ENCODE data around the gene CDK19. TPM values are rescaled to one million over a fixed set of nuclear protein-coding genes. Genes with fewer than 3 reads are reported as not detected.

Gene CDK19
- total RNA-seq, 6 experiments from 2014 or later: 18.6 to 22.4 (median 20.0) TPM

DNA sequence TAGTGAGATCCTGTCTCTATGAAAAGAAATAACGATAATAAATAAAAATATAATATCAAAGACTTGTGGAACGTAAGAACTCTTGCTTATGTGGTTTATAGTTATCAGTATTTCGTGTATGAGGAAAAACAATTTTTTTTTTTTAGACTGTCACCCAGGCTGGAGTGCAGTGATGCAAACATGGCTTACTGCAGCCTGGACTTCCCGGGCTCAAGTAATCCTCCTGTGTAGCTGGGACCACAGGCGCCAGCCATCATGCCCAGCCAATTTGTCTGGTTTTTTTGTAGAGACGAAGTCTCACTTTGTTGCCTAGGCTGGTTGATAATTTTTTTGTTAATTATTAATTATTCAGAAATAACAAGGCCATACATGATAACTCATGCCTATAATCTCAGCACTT is 18.6 kb upstream of the CDK19 start:
- peaks cover 2% of the 10 kb centered on the region for H3K27me3 Mint-ChIP-seq (ENCODE audit: insufficient read depth)
- no peak for DNase-seq
- H3K9me3 Mint-ChIP-seq: no peaks in the 10 kb centered on the region
- H3K4me3 Mint-ChIP-seq: no peak overlapping the region
- no peak overlapping the region for H3K27ac Mint-ChIP-seq
- H3K4me1 Mint-ChIP-seq (ENCODE audit: low read depth): no peaks in the 10 kb centered on the region; the same call in 1 of the 2 replicates
- no peaks in the 10 kb centered on the region for H3K36me3 Mint-ChIP-seq (ENCODE audit: low read depth)
- TF ChIP-seq, protein P1, sequence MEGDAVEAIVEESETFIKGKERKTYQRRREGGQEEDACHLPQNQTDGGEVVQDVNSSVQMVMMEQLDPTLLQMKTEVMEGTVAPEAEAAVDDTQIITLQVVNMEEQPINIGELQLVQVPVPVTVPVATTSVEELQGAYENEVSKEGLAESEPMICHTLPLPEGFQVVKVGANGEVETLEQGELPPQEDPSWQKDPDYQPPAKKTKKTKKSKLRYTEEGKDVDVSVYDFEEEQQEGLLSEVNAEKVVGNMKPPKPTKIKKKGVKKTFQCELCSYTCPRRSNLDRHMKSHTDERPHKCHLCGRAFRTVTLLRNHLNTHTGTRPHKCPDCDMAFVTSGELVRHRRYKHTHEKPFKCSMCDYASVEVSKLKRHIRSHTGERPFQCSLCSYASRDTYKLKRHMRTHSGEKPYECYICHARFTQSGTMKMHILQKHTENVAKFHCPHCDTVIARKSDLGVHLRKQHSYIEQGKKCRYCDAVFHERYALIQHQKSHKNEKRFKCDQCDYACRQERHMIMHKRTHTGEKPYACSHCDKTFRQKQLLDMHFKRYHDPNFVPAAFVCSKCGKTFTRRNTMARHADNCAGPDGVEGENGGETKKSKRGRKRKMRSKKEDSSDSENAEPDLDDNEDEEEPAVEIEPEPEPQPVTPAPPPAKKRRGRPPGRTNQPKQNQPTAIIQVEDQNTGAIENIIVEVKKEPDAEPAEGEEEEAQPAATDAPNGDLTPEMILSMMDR (IDR thresholded peaks at IDR 0.05): no peak

DNA sequence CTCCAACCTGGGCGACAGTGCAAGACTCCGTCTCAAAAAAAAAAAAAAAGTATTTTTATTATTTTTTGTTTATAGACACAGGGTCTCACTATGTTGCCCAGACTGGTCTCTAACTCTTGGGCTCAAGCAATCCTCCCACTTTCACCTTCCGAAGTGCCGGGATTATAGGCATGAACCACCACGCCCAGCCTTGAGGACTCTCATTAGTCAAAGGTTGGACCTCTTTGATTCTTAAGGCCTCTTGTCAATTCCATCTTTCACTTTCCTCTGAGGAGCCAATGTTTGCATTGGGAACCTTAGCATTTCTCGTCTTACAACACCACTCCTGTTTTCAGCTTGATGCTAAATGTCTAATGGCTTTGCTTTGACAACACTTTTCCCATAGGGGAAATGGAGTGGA is 16.1 kb upstream of the CDK19 start:
- no peaks in the 10 kb centered on the region for H3K9me3 Mint-ChIP-seq
- H3K4me1 Mint-ChIP-seq (ENCODE audit: low read depth): peaks cover 15% of the 10 kb centered on the region
- TF ChIP-seq, protein P1 (IDR thresholded peaks at IDR 0.05): no peak
- H3K27ac Mint-ChIP-seq: no peak overlapping the region
- H3K27me3 Mint-ChIP-seq (ENCODE audit: insufficient read depth): no peaks in the 10 kb centered on the region; the same call in 1 of the 2 replicates
- DNase-seq: no peak
- no peak overlapping the region for H3K4me3 Mint-ChIP-seq
- H3K36me3 Mint-ChIP-seq (ENCODE audit: low read depth): no peaks in the 10 kb centered on the region

DNA sequence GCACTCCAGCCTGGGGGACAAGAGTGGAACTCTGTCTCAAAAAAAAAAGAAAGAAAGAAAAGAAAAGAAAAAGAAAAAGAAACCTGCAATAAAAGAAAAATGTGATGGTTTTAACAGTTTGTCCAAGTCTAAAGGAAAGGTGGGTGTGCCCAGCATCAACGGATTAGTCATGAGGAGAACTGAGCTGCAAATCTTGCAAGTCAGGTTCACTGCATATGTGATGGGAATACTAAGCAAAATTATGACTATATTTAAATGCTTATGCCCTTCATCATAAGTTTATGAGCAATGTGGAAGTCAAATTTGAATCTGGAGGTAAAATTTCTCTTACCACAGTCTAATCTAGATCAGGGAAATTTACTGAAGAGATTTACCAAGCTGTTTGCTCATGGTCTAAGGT is 13.1 kb upstream of the CDK19 start:
- H3K27me3 Mint-ChIP-seq (ENCODE audit: insufficient read depth): no peaks in the 10 kb centered on the region; the same call in 1 of the 2 replicates
- no peak for DNase-seq
- no peaks in the 10 kb centered on the region for H3K36me3 Mint-ChIP-seq (ENCODE audit: low read depth)
- H3K9me3 Mint-ChIP-seq: no peaks in the 10 kb centered on the region
- H3K27ac Mint-ChIP-seq: no peak overlapping the region
- TF ChIP-seq, protein P1 (IDR thresholded peaks at IDR 0.05): no peak
- peaks cover 17% of the 10 kb centered on the region for H3K4me1 Mint-ChIP-seq (ENCODE audit: low read depth)
- no peak overlapping the region for H3K4me3 Mint-ChIP-seq

DNA sequence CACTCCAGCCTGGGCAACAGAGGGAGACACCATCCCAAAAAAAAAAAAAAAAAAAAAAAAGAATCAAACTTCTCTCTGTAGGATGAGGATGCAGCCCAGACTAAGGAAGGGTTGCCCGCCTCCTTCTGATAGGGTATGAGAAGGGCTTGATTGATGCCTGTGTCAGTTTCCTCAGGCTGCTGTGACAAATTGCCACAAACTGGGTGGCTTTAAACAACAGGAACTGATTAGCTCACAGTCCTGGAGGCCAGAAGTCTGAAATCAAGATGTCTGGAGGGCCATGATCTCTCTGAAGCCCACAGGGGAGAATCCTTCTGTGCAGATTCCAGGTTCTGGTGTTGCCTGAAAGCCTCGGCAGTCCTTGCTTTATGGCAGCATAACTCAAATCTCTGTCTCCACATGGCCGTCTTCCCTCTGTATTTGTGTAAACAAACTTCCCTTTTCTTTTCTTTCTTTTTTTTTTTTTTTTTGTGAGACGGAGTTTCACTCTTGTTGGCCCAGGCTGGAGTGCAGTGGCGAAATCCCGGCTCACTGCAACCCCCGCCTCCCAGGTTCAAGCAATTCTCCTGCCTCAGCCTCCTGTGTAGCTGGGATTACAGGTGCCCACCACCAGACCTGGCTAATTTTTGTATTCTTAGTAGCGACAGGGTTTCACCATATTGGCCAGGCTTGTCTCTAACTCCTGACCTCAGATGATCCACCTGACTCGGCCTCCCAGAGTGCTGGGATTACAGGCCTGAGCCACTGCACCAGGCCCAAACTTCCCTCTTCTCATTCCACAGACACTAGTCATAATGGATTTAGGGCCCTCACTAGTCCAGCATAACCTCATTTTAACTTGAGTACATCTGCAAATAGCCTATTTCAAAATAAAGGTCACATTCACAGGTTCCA is 11.2 kb upstream of the CDK19 start:
- H3K9me3 Mint-ChIP-seq: no peaks in the 10 kb centered on the region
- no peak for DNase-seq
- H3K4me1 Mint-ChIP-seq (ENCODE audit: low read depth): peaks cover 29% of the 10 kb centered on the region
- no peaks in the 10 kb centered on the region for H3K36me3 Mint-ChIP-seq (ENCODE audit: low read depth)
- TF ChIP-seq, protein P1 (IDR thresholded peaks at IDR 0.05): no peak
- no peak overlapping the region for H3K27ac Mint-ChIP-seq
- H3K27me3 Mint-ChIP-seq (ENCODE audit: insufficient read depth): no peaks in the 10 kb centered on the region; the same call in 1 of the 2 replicates
- H3K4me3 Mint-ChIP-seq: no peak overlapping the region; the same call in 1 of the 2 replicates

DNA sequence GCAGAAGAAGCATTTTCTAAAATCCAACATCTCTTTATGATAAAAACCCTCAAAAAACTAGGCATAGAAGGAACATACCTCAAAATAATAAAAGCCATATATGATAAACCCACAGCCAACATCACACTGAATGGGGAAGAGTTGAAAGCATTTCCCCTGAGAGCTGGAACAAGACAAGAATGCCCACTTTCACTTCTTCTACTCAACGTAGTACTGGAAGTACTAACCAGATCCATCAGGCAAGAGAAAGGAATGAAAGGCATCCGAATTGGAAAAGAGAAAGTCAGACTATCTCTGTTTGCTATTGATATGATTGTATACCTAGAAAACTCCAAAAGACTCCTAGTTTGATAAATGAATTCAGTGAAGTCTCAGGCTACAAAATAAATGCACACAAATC is 7.9 kb upstream of the CDK19 start:
- no peak for DNase-seq

More for the DNA sequence above, 7.9 kb upstream of the CDK19 start:
- no peak overlapping the region for H3K4me3 Mint-ChIP-seq
- H3K9me3 Mint-ChIP-seq: no peaks in the 10 kb centered on the region
- no peaks in the 10 kb centered on the region; the same call in 1 of the 2 replicates for H3K27me3 Mint-ChIP-seq (ENCODE audit: insufficient read depth)
- TF ChIP-seq, protein P1 (IDR thresholded peaks at IDR 0.05): no peak
- H3K4me1 Mint-ChIP-seq (ENCODE audit: low read depth): peaks cover 25% of the 10 kb centered on the region
- no peaks in the 10 kb centered on the region for H3K36me3 Mint-ChIP-seq (ENCODE audit: low read depth)
- no peak overlapping the region for H3K27ac Mint-ChIP-seq
